T-cell (primary cell): ENCODE data around the gene NTM. TPM values are rescaled to one million over a fixed set of nuclear protein-coding genes. Genes with fewer than 3 reads are reported as not detected.

Experiments
- ATAC-seq, 4 experiments: fragments of 200-7000 bp in 3 of 4; fragments of 150-1000 bp in 1 of 4; cut with Tn5 transposase; replicated peaks in 1 of 4; 1 replicate in 3 of 4; 2 replicates in 1 of 4; pipeline ENCODE4 v1.10.0; 2021; ENCODE audit warnings: moderate library complexity in 3 of 4, mild to moderate bottlenecking in 2 of 4, moderate number of reproducible peaks in 1 of 4
- CTCF ChIA-PET, 2 donors: fragments of 300-600 bp; sonication (Branson Sonifier 250); formaldehyde crosslinking; loops; one replicate each; lab custom pipeline; 2022; ENCODE audit warnings: antibody characterized with exemption in 2 of 2; lab: Charles Lee
- POLR2A ChIA-PET, 2 donors: fragments of 300-600 bp; sonication (Branson Sonifier 250); formaldehyde crosslinking; loops; one replicate each; lab custom pipeline; 2022; ENCODE audit warnings: antibody characterized with exemption in 2 of 2; lab: Charles Lee
- DNase-seq, 35 experiments: peaks; one replicate each; pipeline versions ENCODE4 v3.0.0 to v3.0.0-alpha.2; 2013 to 2023
- H3K27ac ChIP-seq: one replicate; pipeline ENCODE4 v1.5.1; 2013; ENCODE audit warnings: low read length
- H3K27me3 ChIP-seq, 2 experiments: replicated peaks in 1 of 2; 1 replicate in 1 of 2; 2 replicates in 1 of 2; pipeline versions ENCODE4 v1.6.1 to v1.7.0; 2013; ENCODE audit warnings: low read length in 1 of 2, mixed read lengths in 1 of 2; ENCODE audit not compliant: control insufficient read depth in 2 of 2, insufficient read depth in 2 of 2; ENCODE audit errors: extremely low read depth in 1 of 2
- H3K36me3 ChIP-seq, 2 donors: 1 replicate in 1 of 2; 2 replicates in 1 of 2; pipeline versions ENCODE4 v1.6.1 to v1.7.0; 2013; ENCODE audit warnings: low read length in 1 of 2; ENCODE audit not compliant: control insufficient read depth in 2 of 2, insufficient read depth in 1 of 2; ENCODE audit errors: extremely low read depth in 1 of 2
- H3K4me1 ChIP-seq, 2 experiments: 1 replicate in 1 of 2; 2 replicates in 1 of 2; pipeline versions ENCODE4 v1.6.1 to v1.7.0; 2013; ENCODE audit warnings: low read length in 2 of 2, mixed read lengths in 1 of 2; ENCODE audit not compliant: insufficient read depth in 2 of 2, control insufficient read depth in 1 of 2; ENCODE audit errors: extremely low read depth in 1 of 2
- H3K4me3 ChIP-seq, 2 donors: 1 replicate in 1 of 2; 2 replicates in 1 of 2; pipeline versions ENCODE4 v1.5.1 to v1.7.0; 2013; ENCODE audit warnings: mild to moderate bottlenecking in 2 of 2, low read length in 1 of 2, moderate library complexity in 1 of 2; ENCODE audit not compliant: control insufficient read depth in 1 of 2; ENCODE audit errors: extremely low read depth in 1 of 2
- H3K9me3 ChIP-seq: 2 replicates; pipeline ENCODE4 v1.7.0; 2013
- H3K27ac Mint-ChIP-seq, 2 donors: one replicate each; pipeline ENCODE4 v1.8.0; 2020 to 2021; ENCODE audit warnings: mild to moderate bottlenecking in 2 of 2, mixed read lengths in 2 of 2
- H3K27me3 Mint-ChIP-seq, 2 donors: one replicate each; pipeline ENCODE4 v1.8.0; 2021 to 2022; ENCODE audit warnings: mixed read lengths in 2 of 2
- H3K36me3 Mint-ChIP-seq: one replicate; pipeline ENCODE4 v1.8.0; 2021; ENCODE audit warnings: mixed read lengths
- H3K4me1 Mint-ChIP-seq, 3 donors: one replicate each; pipeline ENCODE4 v1.8.0; 2020 to 2022; ENCODE audit warnings: mixed read lengths in 3 of 3, mild to moderate bottlenecking in 1 of 3
- H3K4me3 Mint-ChIP-seq, 3 donors: one replicate each; pipeline ENCODE4 v1.8.0; 2020 to 2022; ENCODE audit warnings: mild to moderate bottlenecking in 3 of 3, mixed read lengths in 3 of 3, moderate library complexity in 3 of 3
- H3K9me3 Mint-ChIP-seq, 3 donors: one replicate each; pipeline ENCODE4 v1.8.0; 2020 to 2022; ENCODE audit warnings: mixed read lengths in 3 of 3
- WGBS: methylation state at CpG from one replicate; pipeline ENCODE4 v1.1.5; 2013; ENCODE audit warnings: missing lambda C conversion rate; ENCODE audit not compliant: insufficient coverage; 5-methylcytosine and 5-hydroxymethylcytosine counted together
- total RNA-seq, 35 experiments: library from RNA in 6 of 35; stranded (reverse) in 6 of 35; fragments of 120-200 nt in 1 of 35; gene quantifications; one replicate each; pipeline versions ENCODE4 v1.2.1 to v1.2.4 and lab custom pipeline; 2013 to 2026

Gene NTM
- total RNA-seq, 5 donors from 2014 or later (not counting 1 experiment from before 2014, with no cell fraction given) = not detected

DNA sequence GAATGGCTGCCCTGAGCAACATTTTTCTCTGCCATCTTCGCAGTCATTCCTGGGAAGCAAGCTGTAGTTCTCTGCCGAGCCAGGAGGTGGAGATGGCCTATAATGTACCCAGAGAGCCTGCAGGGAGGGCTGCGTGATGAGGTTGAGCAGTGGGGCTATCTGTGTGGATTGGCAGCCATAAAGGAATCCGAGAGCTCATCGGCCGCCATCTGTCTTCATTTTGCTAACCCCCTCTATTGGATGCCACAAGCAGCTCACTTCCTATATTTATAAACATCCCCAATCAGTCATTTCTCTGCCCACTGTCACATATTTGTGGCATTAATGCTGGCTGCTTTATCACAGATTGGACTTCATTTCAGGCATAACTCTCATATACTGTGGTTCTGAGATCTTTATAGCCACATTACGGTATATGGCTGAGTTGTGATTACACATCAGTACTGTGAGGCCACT is 209.5 kb downstream of the NTM start:
- peaks cover 0 to 5% (median 0%) of the 10 kb centered on the region in 3 donors for H3K9me3 Mint-ChIP-seq
- Histone ChIP-seq H3K27ac (no peak overlapping the region), H3K4me1 (no peaks in the 10 kb centered on the region), H3K36me3 (no peaks in the 10 kb centered on the region), H3K27me3 (peaks cover 0 to 7% of the 10 kb centered on the region in 2 experiments), H3K4me3 (no peak overlapping the region), H3K9me3 (no peaks in the 10 kb centered on the region)
- no peak overlapping the region for H3K27ac Mint-ChIP-seq
- DNase-seq (no peak), ATAC-seq (no peak)
- H3K4me3 Mint-ChIP-seq = no peak overlapping the region
- H3K36me3 Mint-ChIP-seq = no peaks in the 10 kb centered on the region
- ChIA-PET POLR2A (interaction anchor here in 1 of 2 donors (0.6 kb wide), 1 partner anchor 21 kb away, joined by 3 read pairs; no protein-coding TSS in a partner anchor), CTCF (interaction anchor here in 1 of 2 donors (1.1 kb wide), 1 partner anchor 94 kb away, joined by 3 read pairs; no protein-coding TSS in a partner anchor)
- WGBS = 63% methylated on average over 5 of the region's 7 CpGs
- no peaks in the 10 kb centered on the region for H3K4me1 Mint-ChIP-seq
- peaks cover 2 to 5% of the 10 kb centered on the region in 2 donors for H3K27me3 Mint-ChIP-seq

DNA sequence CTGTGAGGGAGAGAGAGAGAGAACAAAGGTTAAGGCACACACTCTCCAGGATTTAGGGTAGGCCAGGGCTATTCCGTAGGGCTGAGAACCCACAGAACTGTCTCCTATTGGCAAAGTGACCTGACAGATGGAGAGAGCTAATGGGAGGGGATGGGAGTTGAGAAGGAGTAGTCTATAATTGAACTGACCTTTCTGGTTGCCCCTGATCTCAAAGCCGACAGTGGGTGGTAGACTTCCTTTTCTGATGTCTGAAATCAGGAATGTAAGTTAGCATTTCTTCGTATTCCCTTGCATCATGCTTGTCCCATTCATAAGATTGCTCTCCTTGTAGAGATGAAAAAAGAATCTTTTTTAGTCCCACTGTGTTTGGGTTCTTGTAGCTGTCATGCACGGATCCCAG is 210.1 kb downstream of the NTM start:
- CTCF ChIA-PET = interaction anchor here in 1 of 2 donors (1.1 kb wide), 1 partner anchor 94 kb away, joined by 3 read pairs; no protein-coding TSS in a partner anchor
- Mint-ChIP-seq H3K27ac (no peak overlapping the region), H3K4me3 (no peak overlapping the region), H3K36me3 (no peaks in the 10 kb centered on the region), H3K4me1 (no peaks in the 10 kb centered on the region), H3K9me3 (peaks cover 0 to 5% (median 0%) of the 10 kb centered on the region in 3 donors), H3K27me3 (peaks cover 2 to 5% of the 10 kb centered on the region in 2 donors)
- POLR2A ChIA-PET = interaction anchor here in 1 of 2 donors (0.6 kb wide), 1 partner anchor 22 kb away, joined by 3 read pairs; no protein-coding TSS in a partner anchor
- ATAC-seq (no peak), DNase-seq (no peak)
- no peaks in the 10 kb centered on the region for H3K9me3 ChIP-seq
- no peak overlapping the region for H3K27ac ChIP-seq
- peaks cover 0 to 11% of the 10 kb centered on the region in 2 experiments for H3K27me3 ChIP-seq
- no peaks in the 10 kb centered on the region for H3K36me3 ChIP-seq
- H3K4me1 ChIP-seq = no peaks in the 10 kb centered on the region
- no peak overlapping the region for H3K4me3 ChIP-seq
- 57% methylated on average over 1 of the region's 4 CpGs for WGBS

DNA sequence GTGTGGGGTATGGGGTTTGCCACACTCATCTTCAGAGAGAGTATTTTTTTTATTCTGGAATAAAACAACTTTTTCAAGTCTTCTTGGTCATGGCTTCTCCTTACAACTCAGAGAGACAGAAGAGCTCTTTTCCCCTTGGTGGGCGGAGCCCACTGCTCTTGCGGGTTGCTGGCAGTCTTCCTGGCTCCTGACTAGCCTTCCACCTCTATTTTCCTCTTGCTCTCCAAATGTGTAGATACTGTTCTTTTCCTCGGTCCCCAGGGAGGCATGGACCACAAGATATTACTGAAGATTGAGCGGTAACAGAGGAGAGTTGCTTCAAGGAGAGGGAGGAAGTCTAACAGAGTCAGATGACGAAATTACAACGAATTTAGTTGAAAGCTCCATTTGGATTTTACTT is 210.6 kb downstream of the NTM start:
- WGBS = 77% methylated on average over 5 of the region's 6 CpGs
- Mint-ChIP-seq H3K9me3 (peaks cover 0 to 9% (median 3%) of the 10 kb centered on the region in 3 donors), H3K4me1 (no peaks in the 10 kb centered on the region), H3K27ac (no peak overlapping the region), H3K27me3 (peaks cover 4 to 5% of the 10 kb centered on the region in 2 donors), H3K4me3 (no peak overlapping the region), H3K36me3 (no peaks in the 10 kb centered on the region)
- Histone ChIP-seq H3K27ac (no peak overlapping the region), H3K9me3 (no peaks in the 10 kb centered on the region), H3K36me3 (no peaks in the 10 kb centered on the region), H3K4me3 (no peak overlapping the region), H3K27me3 (peaks cover 0 to 11% of the 10 kb centered on the region in 2 experiments), H3K4me1 (no peaks in the 10 kb centered on the region)
- DNase-seq (no peak), ATAC-seq (no peak)
- CTCF ChIA-PET = no interaction called here
- POLR2A ChIA-PET = no interaction called here

DNA sequence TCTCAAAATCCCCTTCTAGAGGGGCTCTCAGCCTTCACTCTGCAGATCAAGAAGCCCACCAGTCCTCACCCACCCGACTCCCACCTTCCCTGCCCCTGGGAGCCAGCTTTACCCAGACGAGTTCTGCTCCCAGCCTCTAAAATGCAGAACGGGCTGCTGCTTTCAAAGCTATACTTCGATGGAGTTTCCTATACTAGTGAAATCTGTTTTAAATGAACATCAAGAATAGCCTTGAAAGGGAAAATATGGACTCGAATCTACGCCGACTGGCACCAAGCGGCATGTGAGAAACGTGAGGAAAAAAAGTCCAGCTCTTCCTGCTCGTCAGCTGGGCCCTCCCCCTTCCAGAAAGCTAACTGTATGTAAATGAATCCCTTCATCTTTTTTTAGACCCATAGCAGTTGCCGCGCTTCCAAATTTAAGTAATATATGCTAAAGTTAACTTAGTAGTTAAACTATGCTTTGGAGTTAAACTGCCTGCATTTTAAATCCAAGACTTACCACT is 211.7 kb downstream of the NTM start:
- POLR2A ChIA-PET = no interaction called here
- no peaks in the 10 kb centered on the region for H3K4me1 Mint-ChIP-seq
- CTCF ChIA-PET = no interaction called here
- no peak overlapping the region for H3K4me3 ChIP-seq
- H3K36me3 Mint-ChIP-seq = no peaks in the 10 kb centered on the region
- H3K4me3 Mint-ChIP-seq = no peak overlapping the region
- WGBS = 69% methylated on average over 3 of the region's 12 CpGs
- H3K27ac Mint-ChIP-seq = no peak overlapping the region
- DNase-seq (no peak), ATAC-seq (no peak)
- H3K4me1 ChIP-seq = no peaks in the 10 kb centered on the region
- H3K9me3 Mint-ChIP-seq = peaks cover 0 to 4% (median 3%) of the 10 kb centered on the region in 3 donors
- no peaks in the 10 kb centered on the region for H3K36me3 ChIP-seq
- peaks cover 0 to 4% of the 10 kb centered on the region in 2 donors for H3K27me3 Mint-ChIP-seq
- H3K27me3 ChIP-seq = peaks cover 0 to 11% of the 10 kb centered on the region in 2 experiments
- H3K9me3 ChIP-seq = no peaks in the 10 kb centered on the region
- no peak overlapping the region for H3K27ac ChIP-seq

DNA sequence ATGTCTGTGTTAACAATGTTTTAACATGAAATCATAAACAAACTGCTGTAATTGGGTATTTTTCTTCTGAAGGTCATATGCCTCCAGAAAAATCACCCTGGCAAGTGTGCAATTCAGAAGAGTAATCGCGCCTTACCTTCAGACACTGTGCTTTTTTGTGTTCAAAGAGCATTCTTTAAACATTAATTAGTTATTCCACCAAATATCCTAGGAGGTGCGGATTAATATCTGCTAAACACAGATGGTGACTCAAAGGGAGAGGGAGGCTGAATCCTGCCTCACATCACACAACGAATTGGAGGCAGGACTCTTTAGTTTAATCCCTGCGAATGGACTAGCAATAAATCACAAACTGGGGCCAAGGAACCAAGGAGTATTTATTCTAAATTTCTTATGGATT is 213.0 kb downstream of the NTM start:
- DNase-seq = no peak
- Mint-ChIP-seq H3K4me1 (no peaks in the 10 kb centered on the region), H3K4me3 (no peak overlapping the region), H3K27me3 (peaks cover 0 to 4% of the 10 kb centered on the region in 2 donors), H3K27ac (no peak overlapping the region), H3K36me3 (no peaks in the 10 kb centered on the region), H3K9me3 (peaks cover 4 to 9% (median 8%) of the 10 kb centered on the region in 3 donors)
- ChIA-PET POLR2A (no interaction called here), CTCF (no interaction called here)
- Histone ChIP-seq H3K27me3 (peaks cover 0 to 11% of the 10 kb centered on the region in 2 experiments), H3K9me3 (no peaks in the 10 kb centered on the region), H3K4me3 (no peak overlapping the region), H3K27ac (no peak overlapping the region), H3K36me3 (no peaks in the 10 kb centered on the region), H3K4me1 (no peaks in the 10 kb centered on the region)
- no peak for ATAC-seq
- 83% methylated on average over 1 of the region's 5 CpGs for WGBS

DNA sequence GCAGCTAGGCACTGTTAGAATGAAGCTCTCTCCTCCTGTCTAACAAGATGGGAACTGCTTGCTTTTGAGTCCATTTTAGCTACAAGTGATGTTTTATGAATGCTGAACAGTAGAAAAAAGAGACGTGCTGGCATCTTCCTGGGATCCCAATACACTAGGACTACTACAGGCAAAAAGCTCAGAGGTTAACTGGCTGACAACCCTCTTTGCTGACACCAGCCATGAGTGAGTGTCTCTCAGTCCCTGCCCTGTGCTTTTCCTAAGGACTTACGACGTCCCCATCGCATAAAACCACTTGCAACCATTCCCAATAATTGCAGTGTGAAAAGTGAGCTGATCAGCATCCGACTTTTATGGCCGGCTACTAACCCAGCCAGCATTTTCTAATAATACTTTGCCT is 213.5 kb downstream of the NTM start:
- Histone ChIP-seq H3K4me1 (no peaks in the 10 kb centered on the region), H3K9me3 (no peaks in the 10 kb centered on the region), H3K27me3 (peaks cover 0 to 11% of the 10 kb centered on the region in 2 experiments), H3K27ac (no peak overlapping the region), H3K36me3 (no peaks in the 10 kb centered on the region), H3K4me3 (no peak overlapping the region)
- DNase-seq (no peak), ATAC-seq (no peak)
- POLR2A ChIA-PET = no interaction called here
- peaks cover 0 to 4% of the 10 kb centered on the region in 2 donors for H3K27me3 Mint-ChIP-seq
- no peak overlapping the region for H3K27ac Mint-ChIP-seq
- H3K9me3 Mint-ChIP-seq = peaks cover 4 to 14% (median 8%) of the 10 kb centered on the region in 3 donors
- CTCF ChIA-PET = no interaction called here
- no peak overlapping the region for H3K4me3 Mint-ChIP-seq
- H3K4me1 Mint-ChIP-seq = no peaks in the 10 kb centered on the region
- no CpG with 5 or more reads among the region's 6 CpGs for WGBS
- no peaks in the 10 kb centered on the region for H3K36me3 Mint-ChIP-seq
